Endothelial cell of umbilical vein (primary cell): ENCODE results near the gene SCAMP4. TPM values are rescaled to one million over a fixed set of nuclear protein-coding genes. Genes with fewer than 3 reads are reported as not detected.

Experiments used
- BruUV-seq: library from RNA; stranded (reverse); fragments of 400-500 nt; replicated peaks from 2 replicates; lab custom pipeline; 2021; lab: Mats Ljungman, UMichigan
- CTCF ChIA-PET: fragments of 300-600, 350-600 bp; sonication (Branson Sonifier 250); formaldehyde crosslinking; loops from one replicate; lab custom pipeline; 2021; ENCODE audit warnings: antibody characterized with exemption, inconsistent platforms; lab: Charles Lee
- POLR2A ChIA-PET: fragments of 300-600, 350-600 bp; sonication (Branson Sonifier 250); formaldehyde crosslinking; loops from one replicate; lab custom pipeline; 2021; ENCODE audit warnings: antibody characterized with exemption, inconsistent platforms; lab: Charles Lee
- DNase-seq: peaks from one replicate; pipeline ENCODE4 v3.0.0-alpha.2; 2011; ENCODE audit warnings: low read depth, low spot score
- FAIRE-seq: peaks from 2 replicates; lab custom pipeline; 2011; peaks lifted over from hg19 to GRCh38; lab: Jason Lieb, UNC
- H2AFZ ChIP-seq: 2 replicates; pipeline ENCODE4 v1.6.0; 2012; ENCODE audit warnings: low read depth, low read length, control low read depth, inconsistent platforms
- H3K27ac ChIP-seq: 2 replicates; pipeline ENCODE4 v1.5.1; 2011; ENCODE audit warnings: low read depth, mild to moderate bottlenecking, control low read depth, low read length, moderate library complexity; ENCODE audit not compliant: insufficient read depth
- H3K27me3 ChIP-seq, 2 experiments: 2 replicates each; pipeline versions ENCODE4 v1.6.0 to v1.6.1; 2011; ENCODE audit warnings: low read length in 2 of 2, mixed read lengths in 1 of 2; ENCODE audit not compliant: control insufficient read depth in 2 of 2, insufficient read depth in 2 of 2
- H3K36me3 ChIP-seq, 2 experiments: 2 replicates in 1 of 2; 3 replicates in 1 of 2; pipeline ENCODE4 v1.5.1; 2011; ENCODE audit warnings: low read length in 2 of 2, mild to moderate bottlenecking in 1 of 2, moderate library complexity in 1 of 2; ENCODE audit not compliant: control insufficient read depth in 2 of 2, insufficient read depth in 2 of 2; ENCODE audit errors: extremely low read depth in 1 of 2
- H3K4me1 ChIP-seq: 3 replicates; pipeline ENCODE4 v1.5.1; 2011; ENCODE audit warnings: mild to moderate bottlenecking, low read length; ENCODE audit not compliant: control insufficient read depth, insufficient read depth; ENCODE audit errors: extremely low read depth
- H3K4me2 ChIP-seq: 2 replicates; pipeline ENCODE4 v1.6.1; 2011; ENCODE audit warnings: low read length, control low read depth, mixed read lengths; ENCODE audit not compliant: insufficient read depth
- H3K4me3 ChIP-seq, 3 experiments: fragments of 200-600 bp in 1 of 3; sonication (generic), shearing (Covaris generic) in 1 of 3; replicated peaks in 1 of 3; 2 replicates each; pipeline ENCODE4 v1.5.1; 2011 to 2016; ENCODE audit warnings: control low read depth in 3 of 3, low read length in 3 of 3, mild to moderate bottlenecking in 2 of 3, inconsistent platforms in 1 of 3, low read depth in 1 of 3, moderate library complexity in 1 of 3; ENCODE audit not compliant: insufficient read depth in 1 of 3
- H3K79me2 ChIP-seq: 2 replicates; pipeline ENCODE4 v1.6.0; 2012; ENCODE audit warnings: low read length, inconsistent platforms; ENCODE audit not compliant: control insufficient read depth, insufficient read depth
- H3K9ac ChIP-seq: replicated peaks from 2 replicates; pipeline ENCODE3; 2011; ENCODE audit warnings: low read length, control low read depth; ENCODE audit not compliant: insufficient read depth; ENCODE audit errors: extremely low read depth
- H3K9me1 ChIP-seq: replicated peaks from 3 replicates; pipeline ENCODE4 v1.6.0; 2011; ENCODE audit warnings: mild to moderate bottlenecking, low read length; ENCODE audit not compliant: control insufficient read depth, insufficient read depth; ENCODE audit errors: extremely low read depth
- H3K9me3 ChIP-seq: replicated peaks from 2 replicates; pipeline ENCODE4 v1.5.1; 2012; ENCODE audit warnings: low read length, inconsistent platforms; ENCODE audit not compliant: control insufficient read depth, insufficient read depth
- H4K20me1 ChIP-seq: replicated peaks from 2 replicates; pipeline ENCODE3; 2011; ENCODE audit warnings: mild to moderate bottlenecking, low read length; ENCODE audit not compliant: control insufficient read depth, insufficient read depth; ENCODE audit errors: extremely low read depth
- EZH2 ChIP-seq: IDR thresholded peaks from 2 replicates; pipeline ENCODE4 v1.6.1; 2012; ENCODE audit warnings: borderline replicate concordance, low read depth, mild to moderate bottlenecking, moderate library complexity, low read length, inconsistent platforms; ENCODE audit not compliant: severe bottlenecking
- FOS ChIP-seq: IDR thresholded peaks from 2 replicates; pipeline ENCODE4 v1.6.1; 2011; ENCODE audit warnings: mild to moderate bottlenecking, low read length, moderate library complexity, borderline replicate concordance; ENCODE audit not compliant: insufficient read depth
- GATA2 ChIP-seq: IDR thresholded peaks from 2 replicates; pipeline ENCODE4 v1.7.0; 2011; ENCODE audit warnings: low read depth, mild to moderate bottlenecking, moderate library complexity, mixed read lengths, low read length; ENCODE audit not compliant: insufficient read length, insufficient read depth
- JUN ChIP-seq: IDR thresholded peaks from 2 replicates; pipeline ENCODE4 v1.6.1; 2011; ENCODE audit warnings: borderline replicate concordance, low read depth; ENCODE audit not compliant: insufficient read length, insufficient read depth
- MYC ChIP-seq: IDR thresholded peaks from one replicate; pipeline ENCODE4 v1.6.1; 2011; ENCODE audit warnings: mild to moderate bottlenecking, low read depth, low read length
- POLR2A ChIP-seq: IDR thresholded peaks from 2 replicates; pipeline ENCODE4 v1.6.1; 2012; ENCODE audit warnings: low read depth, mild to moderate bottlenecking, control low read depth, low read length
- POLR2AphosphoS5 ChIP-seq: IDR thresholded peaks from 2 replicates; pipeline ENCODE4 v1.6.1; 2012; ENCODE audit warnings: low read depth, mild to moderate bottlenecking, control low read depth, low read length, moderate library complexity; ENCODE audit not compliant: insufficient read depth
- dilution Hi-C: fragments of 300-500 bp; cut with MboI; formaldehyde crosslinking; loops from one replicate; pipeline ENCODE4 v1.15.0; 2019; ENCODE audit warnings: low sequenced_read_pairs; ENCODE audit not compliant: extremely low pct_ligation_motif_present
- intact Hi-C: fragments of 100-400 bp; cut with micrococcal nuclease; formaldehyde crosslinking; loops from one replicate; pipeline ENCODE4 v1.10.0; 2022
- polyA plus RNA-seq, 4 experiments: library from polyadenylated mRNA; depleted of rRNA in 3 of 4; stranded (reverse) in 3 of 4; unstranded in 1 of 4; fragments of >200 nt; gene quantifications; 2 replicates each; pipeline versions ENCODE4 v1.2.1 to v1.2.3, GENCODE V29; 2011 to 2012; ENCODE audit warnings: missing spikeins in 1 of 4
- total RNA-seq: library from RNA; stranded (reverse); gene quantifications from 2 replicates; pipeline ENCODE4 v1.2.3, GENCODE V29; 2021
- TF ChIP-seq, protein P1 (sequence below), 2 donors: IDR thresholded peaks; 1 replicate in 1 of 2; 2 replicates in 1 of 2; pipeline ENCODE4 v1.5.1; 2011; ENCODE audit warnings: low read length in 2 of 2, mild to moderate bottlenecking in 2 of 2, moderate library complexity in 2 of 2, control low read depth in 1 of 2, inconsistent platforms in 1 of 2, low read depth in 1 of 2; ENCODE audit not compliant: insufficient read depth in 1 of 2; ENCODE audit errors: extremely low read depth in 1 of 2
- TF ChIP-seq, protein P2 (sequence below): IDR thresholded peaks from 2 replicates; pipeline ENCODE4 v1.6.1; 2011; ENCODE audit not compliant: insufficient read depth, insufficient read length

The SCAMP4 gene
- total and polyA plus RNA-seq, 2 donors (not counting 3 experiments of a cell fraction or from before 2014, with no cell fraction given): 24.4 to 68.2 TPM

DNA sequence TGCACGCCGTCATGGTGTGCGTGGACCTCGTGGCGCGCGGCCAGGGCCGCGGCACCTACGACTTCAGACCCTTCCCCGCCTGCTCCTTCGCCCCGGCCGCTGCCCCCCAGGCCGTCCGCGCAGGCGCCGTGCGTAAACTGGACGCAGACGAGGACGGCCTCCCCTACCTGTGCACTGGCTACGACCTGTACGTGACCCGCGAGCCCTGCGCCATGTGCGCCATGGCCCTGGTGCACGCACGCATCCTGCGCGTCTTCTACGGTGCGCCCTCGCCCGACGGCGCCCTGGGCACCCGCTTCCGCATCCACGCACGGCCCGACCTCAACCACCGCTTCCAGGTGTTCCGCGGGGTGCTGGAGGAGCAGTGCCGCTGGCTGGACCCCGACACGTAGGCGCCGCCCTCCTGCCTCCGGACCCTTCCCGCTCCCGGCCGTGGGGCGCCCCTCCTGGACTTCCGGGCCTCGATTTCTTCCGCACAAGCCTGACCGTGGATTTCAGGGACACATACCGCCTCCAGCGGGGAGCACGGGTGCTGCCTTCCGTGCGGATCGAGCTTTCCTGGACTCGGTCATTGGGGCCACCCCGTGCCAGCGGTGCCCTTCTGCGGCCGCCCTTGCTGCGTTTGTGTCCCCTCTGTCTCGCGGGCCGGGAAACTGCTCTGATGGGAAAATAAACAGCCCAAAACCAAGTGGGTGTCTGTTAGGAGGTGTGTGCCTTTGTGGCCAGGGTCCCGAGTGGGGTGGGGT is 7.7 kb downstream of the SCAMP4 start:
- Histone ChIP-seq H3K4me3 (no peak overlapping the region), H4K20me1 (no peaks in the 10 kb centered on the region), H3K79me2 (peaks cover 40% of the 10 kb centered on the region), H3K9ac (no peak overlapping the region), H3K9me1 (no peaks in the 10 kb centered on the region), H3K9me3 (no peaks in the 10 kb centered on the region), H3K4me2 (no peak overlapping the region), H3K36me3 (peaks cover 0 to 13% of the 10 kb centered on the region in 2 experiments), H3K4me1 (no peaks in the 10 kb centered on the region), H3K27me3 (no peaks in the 10 kb centered on the region), H2AFZ (no peak overlapping the region), H3K27ac (no peak overlapping the region)
- FAIRE-seq: no peak
- intact Hi-C loops: no loop called here
- TF ChIP-seq, protein P1, sequence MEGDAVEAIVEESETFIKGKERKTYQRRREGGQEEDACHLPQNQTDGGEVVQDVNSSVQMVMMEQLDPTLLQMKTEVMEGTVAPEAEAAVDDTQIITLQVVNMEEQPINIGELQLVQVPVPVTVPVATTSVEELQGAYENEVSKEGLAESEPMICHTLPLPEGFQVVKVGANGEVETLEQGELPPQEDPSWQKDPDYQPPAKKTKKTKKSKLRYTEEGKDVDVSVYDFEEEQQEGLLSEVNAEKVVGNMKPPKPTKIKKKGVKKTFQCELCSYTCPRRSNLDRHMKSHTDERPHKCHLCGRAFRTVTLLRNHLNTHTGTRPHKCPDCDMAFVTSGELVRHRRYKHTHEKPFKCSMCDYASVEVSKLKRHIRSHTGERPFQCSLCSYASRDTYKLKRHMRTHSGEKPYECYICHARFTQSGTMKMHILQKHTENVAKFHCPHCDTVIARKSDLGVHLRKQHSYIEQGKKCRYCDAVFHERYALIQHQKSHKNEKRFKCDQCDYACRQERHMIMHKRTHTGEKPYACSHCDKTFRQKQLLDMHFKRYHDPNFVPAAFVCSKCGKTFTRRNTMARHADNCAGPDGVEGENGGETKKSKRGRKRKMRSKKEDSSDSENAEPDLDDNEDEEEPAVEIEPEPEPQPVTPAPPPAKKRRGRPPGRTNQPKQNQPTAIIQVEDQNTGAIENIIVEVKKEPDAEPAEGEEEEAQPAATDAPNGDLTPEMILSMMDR (IDR thresholded peaks at IDR 0.05; ENCODE audit: extremely low read depth in 1 of 2, insufficient read depth in 1 of 2, low read depth in 1 of 2, low read length in 2 of 2): no peak
- TF ChIP-seq FOS: no peak
- TF ChIP-seq POLR2AphosphoS5: no peak
- no peak for TF ChIP-seq POLR2A
- no peak for TF ChIP-seq MYC
- TF ChIP-seq EZH2: no peak
- TF ChIP-seq, protein P2, sequence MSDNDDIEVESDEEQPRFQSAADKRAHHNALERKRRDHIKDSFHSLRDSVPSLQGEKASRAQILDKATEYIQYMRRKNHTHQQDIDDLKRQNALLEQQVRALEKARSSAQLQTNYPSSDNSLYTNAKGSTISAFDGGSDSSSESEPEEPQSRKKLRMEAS: no peak
- no peak for TF ChIP-seq JUN
- no peak for TF ChIP-seq GATA2
- POLR2A ChIA-PET: no interaction called here
- DNase-seq: no peak
- CTCF ChIA-PET: no interaction called here
- BruUV-seq: no TSS peak
- dilution Hi-C loops: no loop called here
